HG03521 (cell line): ENCODE results near the gene PPP4R4.
A peak's percentile ranks its signal among the peaks of the same experiment; 100 is the strongest.
"Not testable (repeated sequence)": the region's sequence is repeated elsewhere in the genome, so short reads cannot be mapped to it uniquely, and the experiment has no call there.

Experiments used
- ATAC-seq: cut with Tn5 transposase; IDR thresholded peaks from one replicate; pipeline ENCODE4 v1.9.1; 2021; ENCODE audit warnings: mild to moderate bottlenecking, moderate library complexity; ENCODE audit not compliant: unreplicated experiment

The PPP4R4 gene

DNA sequence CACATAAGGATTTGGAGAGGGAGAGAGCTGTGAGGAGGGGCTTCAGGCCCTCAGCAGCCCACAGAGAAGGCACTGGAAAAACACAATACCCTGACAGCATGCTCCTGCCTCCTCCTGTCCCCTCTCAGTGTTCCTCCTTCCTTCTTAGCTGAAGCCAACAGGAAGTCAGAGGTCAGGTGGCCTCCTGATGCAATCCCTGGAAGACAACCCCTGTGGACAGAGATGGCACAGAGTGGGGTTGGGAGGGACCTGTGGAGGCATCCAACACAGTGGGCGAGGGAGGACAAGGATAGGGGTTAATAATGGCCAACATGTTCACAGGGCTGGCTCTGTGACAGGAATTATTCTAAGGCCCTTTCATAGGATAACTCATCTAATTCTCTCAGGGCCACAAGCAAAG is 29.4 kb upstream of the PPP4R4 start:
- ATAC-seq: no peak

DNA sequence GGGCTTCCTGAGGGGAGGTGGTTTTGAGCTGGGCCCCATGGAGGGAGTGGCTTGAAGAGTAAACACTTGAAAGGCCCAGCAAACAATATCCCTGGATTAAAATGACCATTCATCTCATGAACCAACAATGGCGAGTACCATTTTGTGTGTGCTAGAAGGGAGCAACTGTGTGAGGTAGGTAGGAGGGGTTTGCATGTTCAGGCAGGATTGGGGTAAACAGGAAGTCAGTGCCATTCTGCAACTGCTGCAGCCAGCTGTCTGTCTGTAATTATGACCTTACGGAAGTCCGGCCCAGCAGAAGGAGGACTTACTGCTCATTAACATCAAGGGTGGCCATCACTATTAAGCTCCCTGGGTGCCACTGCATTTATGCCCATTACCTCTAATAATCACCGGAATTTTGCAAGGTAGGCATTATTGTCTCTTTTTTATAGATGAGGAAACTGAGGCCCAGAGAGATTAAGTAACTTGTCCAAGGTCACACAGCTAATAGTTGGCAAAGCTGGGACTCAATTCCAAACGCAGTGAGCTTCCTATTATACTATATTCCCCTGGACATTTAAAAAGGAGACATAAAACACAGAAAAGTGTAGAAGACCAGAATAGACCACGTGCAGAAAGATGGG is 28.1 kb upstream of the PPP4R4 start:
- ATAC-seq: no peak

DNA sequence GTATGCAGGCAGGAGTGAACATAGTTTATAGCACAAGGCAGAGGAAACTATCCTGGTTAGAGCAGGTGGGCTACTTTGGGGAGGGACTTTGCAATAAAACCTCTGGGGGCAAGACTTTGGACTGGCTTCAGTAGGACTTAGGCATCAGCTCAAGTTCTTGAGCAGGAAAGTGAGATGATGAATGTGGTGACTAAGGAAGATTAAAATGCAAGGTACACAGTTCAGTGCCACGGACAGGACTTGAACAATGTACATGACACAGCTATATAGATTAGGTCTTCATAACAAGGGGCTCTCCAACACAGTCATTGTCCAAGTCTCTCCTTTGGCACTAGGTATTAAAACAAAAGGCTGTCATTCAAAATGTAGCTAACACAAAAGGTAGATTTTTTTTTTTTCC is 21.4 kb upstream of the PPP4R4 start:
- no peak for ATAC-seq

DNA sequence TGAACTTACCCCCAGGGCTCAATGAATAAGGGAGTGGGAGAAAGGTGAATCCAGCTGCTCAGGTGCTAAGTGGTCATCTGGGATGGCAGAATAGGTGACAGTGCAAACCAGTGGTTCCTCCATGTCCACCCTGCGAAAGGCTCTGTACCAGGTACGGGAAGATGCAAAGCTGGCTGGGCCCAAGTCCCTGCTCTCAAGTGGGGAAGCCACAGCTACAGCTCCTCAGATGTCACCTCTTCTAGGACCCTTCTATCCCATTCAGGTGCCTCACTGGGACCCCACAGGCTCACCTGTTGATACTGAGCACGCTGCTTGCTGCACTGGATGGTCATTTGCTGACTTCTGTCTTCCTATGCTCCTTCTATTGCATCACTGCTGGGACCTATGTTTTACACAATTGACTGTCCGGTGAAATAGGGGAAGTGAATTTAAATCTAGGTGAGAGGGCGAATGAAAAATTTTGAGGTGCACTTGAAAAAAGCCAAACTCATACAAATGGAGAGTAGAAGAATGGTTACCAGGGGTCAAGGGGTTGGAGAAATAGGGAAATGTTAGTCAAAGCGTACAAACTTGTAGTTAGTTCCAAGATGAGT is 20.3 kb upstream of the PPP4R4 start:
- ATAC-seq: no peak

DNA sequence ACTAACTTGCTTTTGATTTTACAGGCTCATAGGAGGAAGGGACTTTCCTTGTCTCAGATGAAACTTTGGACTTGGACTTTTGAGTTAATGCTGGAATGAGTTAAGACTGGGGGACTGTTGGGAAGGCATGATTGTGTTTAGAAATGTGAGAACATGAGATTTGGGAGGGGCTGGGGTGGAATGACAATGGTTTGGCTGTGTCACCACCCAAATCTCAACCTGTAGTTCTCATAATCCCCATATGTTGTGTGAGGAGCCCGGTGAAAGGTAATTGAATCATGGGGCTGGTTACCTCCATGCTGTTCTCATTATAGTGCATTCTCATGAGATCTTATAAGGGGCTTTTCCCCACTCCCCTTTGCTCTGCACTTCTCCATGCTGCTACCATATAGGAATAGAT is 18.0 kb upstream of the PPP4R4 start:
- ATAC-seq: not testable (repeated sequence)

DNA sequence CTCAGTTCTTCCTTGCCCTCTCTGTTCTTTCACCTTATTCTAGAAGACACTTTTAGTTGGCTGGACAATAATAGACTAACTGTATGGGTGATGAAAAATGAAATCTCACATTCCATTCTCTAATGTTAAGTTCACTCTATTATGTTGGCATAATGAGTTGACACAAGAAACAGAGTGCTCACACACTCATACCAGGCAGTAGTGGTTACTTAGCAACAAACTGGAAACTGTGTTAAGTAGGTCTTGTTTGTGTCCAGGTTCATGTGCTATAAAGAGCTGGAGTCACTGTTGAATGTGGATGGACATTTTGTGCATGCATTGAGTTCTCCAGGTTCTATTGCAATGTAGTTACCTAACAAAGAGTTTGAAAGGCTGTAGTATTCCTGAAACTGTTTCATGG is 16.9 kb upstream of the PPP4R4 start:
- no peak for ATAC-seq

DNA sequence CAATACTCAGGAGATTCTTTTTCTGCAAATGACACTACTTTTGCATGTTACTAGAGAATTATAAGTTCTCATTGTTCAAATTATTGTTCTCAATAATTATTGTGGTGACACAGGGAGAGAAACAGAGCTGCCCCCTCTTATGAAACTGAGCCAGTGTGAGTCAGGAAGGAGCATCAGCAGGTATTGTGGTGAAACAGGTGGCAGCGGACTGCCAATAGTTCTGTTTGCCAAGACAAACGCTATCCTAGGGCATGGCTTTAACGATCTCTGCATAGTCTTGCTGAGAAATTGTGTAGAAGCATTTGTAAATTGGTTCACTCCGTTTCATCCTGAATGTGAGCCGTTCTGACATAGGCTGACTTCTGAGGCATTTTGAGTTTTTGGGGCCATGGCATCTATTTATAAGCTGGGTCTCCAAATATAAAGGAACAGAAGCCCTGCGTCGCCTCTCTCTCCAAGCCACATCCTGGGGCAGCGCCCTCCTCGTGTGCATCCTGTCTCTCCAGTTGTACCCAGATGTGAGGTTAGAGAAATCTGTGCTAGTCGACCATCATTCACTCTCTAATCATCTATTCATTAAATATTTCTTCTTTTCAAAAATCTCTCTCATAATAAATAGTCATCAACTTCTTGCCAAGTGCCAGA is 15.8 kb upstream of the PPP4R4 start:
- ATAC-seq: no peak

DNA sequence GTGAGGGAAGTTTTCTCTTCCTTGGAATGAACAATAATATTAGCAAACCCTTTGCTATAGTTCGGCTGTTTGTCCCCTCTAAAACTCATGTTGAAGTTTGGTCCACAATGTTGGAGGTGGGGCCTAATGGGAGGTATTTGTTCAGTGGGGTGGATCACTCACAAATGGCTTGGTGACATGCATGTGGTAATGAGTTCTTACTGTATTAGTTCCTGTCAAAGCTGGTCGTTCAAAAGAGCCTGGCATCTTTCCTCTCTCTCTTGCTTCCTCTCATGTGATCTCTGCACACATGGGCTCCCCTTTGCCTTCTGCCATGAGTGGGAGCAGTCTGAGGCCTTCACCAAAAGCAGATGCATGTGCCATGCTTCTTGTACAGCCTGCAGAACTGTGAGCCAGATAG is 13.1 kb upstream of the PPP4R4 start:
- no peak for ATAC-seq

DNA sequence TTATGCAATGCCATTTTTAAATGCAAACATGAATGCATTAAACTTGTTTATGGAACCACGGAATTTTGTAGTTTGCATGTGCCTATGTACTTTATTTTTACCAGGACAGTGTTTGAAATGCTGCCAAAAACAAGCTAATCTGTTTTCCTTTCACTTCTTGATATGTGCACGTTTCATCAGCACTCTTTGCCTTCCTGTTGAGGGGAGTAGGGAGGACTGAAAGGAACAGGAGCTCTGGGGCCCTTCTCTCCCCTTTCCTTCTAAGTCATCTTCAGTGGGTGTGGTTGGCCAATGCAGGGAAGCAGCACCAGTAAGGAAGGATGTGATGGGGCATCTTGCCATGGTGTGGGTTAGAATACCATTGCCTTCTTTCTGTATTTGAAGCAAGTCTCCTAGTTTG is 12.1 kb upstream of the PPP4R4 start:
- ATAC-seq: no peak

DNA sequence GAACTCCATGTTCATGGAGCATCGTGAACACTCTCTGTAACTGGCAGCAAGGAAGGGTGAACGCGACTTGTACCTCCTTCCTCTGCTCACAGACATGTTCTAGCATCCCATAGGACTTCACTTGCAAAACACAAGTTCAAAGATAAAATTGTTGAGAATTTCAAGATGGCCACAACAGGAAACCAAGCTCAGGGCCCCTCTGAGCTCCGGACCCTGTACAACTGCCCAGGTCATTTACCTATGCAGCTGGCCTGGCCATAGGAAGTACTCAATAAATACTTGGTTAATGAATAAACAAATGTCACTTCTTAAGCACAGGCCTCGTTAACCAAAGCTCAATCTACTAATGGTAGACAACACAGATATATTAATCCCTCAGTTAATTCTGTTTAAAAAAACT is 11.7 kb upstream of the PPP4R4 start:
- ATAC-seq: no peak

DNA sequence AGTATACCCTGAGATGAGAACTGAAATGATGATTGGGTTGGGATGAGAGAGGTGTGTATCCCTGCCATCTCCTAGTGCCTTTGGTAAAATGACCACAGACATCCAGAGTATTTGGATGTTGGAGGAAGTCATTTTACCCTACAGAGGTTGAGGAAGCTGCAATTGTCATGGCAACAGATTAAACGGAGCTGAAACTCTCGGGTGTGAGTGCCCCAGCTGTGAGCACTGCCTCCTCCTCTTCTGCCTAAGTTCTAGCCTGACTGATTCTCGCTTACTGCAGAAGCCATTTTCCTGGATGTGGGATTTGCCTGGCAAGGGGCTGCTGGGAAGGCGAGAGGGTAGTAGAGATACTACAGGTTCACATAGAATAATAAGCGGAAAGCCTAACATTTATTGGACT is 10.3 kb upstream of the PPP4R4 start:
- no peak for ATAC-seq

DNA sequence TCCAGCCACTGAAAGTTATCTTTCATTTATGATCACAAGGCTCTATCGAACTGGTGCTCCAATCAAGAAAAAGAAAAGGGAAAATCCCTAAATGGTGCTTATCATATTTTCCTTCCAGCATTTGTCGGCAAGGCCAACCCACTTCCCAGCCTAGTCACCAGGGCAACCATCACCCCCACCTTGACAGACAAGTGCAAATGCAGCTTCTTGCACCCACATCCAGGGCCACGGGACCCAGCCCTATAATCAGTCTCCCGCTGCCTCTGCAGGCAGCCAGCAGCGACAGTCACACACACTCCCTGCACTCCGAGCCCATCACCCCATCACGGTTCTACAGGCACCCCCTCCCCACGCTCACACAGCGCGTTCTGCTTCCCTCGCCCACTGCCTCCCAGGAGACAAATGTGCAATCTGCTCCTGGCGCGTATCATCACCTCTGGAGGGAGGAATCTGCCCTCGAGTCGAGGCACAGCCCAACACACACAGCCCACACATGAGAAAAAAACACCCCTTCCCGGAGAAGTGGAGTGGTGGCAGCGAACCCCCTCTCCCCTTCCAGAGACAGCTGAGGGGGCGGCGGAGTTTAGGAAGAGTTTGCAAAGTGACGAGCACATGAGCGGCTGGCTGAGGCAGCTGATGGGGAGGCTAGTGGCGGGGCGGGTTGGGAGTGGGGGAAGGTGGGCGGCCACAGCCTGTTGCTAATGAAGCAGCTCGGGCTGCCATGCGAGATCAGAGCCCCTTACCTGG is 9.3 kb upstream of the PPP4R4 start:
- ATAC-seq: no peak

DNA sequence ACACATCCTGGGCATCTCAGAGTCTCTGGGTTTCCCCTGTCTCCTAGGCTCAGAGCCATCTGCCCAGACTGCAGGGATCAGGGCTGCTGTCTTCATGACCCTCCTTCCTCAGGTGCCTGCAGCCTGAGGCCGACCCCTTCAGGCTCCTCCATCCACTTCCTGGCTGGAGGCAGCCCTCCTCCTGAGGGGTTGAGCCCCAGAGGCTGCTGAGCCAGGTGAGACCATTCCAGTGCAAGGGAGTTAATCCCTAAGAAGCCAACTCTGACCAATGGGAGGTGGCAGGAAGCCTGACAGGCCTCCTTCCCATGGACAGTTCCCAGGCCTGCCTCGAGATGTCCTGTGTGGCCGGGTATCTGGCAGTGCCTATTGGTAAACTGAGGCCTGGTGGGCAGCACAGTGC is 8.4 kb upstream of the PPP4R4 start:
- ATAC-seq: no peak

DNA sequence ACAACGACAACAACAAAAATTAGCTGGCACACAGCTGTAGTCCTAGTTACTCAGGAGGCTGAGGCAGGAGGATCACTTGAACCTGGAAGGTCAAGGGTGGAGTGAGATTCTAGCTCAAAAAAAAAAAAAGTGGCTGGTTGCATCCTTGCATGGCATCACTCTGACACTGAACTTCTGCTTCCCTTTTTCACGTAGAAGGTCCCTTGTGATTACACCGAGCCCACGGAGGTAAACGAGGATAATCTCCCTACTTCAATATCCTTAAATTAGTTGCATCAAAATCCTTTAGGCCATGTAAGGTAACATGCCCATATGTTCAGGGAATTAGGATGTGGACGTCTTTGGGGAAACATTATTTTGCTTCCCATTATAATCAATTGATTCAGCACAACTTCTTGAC is 4.0 kb upstream of the PPP4R4 start:
- ATAC-seq: no peak

DNA sequence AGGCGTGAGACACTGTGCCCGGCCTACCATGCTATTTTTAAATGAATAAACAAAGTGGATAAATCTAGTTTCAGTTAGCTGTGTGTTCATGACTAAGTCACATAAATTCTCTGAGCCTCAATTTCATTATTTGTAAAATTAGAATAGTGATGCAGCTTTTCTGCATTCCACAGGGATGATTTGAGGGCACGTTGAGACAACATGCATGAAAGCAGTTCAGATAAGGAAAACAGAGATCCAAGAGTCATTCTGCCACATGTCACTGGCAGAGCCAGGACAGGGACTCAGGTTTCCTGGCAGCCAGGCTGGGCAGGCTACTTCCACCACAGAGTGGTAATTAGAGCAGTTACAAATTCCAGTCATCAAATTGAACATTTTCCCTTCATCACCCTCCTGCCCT is 2.9 kb upstream of the PPP4R4 start:
- ATAC-seq: no peak

DNA sequence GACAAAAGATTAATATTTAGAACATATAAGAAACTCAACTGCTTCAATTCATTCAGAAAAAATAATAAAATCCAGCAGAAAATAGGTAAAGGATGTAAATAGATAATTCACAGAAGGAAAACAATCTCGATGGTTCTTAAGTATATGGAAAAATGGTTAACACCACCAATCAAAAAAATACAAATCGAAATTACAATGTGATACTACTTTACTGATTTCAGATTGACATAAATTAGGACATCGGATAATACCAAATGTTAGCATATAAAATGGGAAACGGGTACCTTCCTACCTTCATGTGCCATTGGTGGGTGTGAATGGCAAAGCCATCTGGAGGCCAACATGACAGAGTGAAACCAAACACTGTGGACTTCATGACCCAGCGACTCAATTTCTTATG is 1.6 kb upstream of the PPP4R4 start:
- ATAC-seq: no peak

DNA sequence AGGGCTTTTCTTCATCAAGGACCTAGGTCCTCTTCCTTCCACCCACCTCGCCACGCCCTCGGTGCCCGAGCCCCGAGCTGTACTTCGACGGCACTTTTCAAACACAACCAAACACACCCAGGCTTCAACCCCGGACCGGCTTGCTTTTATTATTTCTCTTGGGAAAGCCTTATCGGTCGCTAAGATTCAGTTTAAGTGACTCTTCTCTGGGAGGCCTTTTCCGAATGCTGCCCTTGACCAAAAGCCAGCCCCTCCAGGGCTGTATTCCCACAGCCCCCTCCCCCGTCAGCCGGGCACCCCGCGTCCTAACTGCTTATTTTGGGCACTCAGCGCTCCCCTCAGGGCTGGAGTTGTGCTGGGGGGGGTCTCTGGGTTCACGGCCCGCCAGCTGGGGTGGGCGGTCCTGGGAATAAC is 644 bp upstream of the PPP4R4 start:
- no peak for ATAC-seq

DNA sequence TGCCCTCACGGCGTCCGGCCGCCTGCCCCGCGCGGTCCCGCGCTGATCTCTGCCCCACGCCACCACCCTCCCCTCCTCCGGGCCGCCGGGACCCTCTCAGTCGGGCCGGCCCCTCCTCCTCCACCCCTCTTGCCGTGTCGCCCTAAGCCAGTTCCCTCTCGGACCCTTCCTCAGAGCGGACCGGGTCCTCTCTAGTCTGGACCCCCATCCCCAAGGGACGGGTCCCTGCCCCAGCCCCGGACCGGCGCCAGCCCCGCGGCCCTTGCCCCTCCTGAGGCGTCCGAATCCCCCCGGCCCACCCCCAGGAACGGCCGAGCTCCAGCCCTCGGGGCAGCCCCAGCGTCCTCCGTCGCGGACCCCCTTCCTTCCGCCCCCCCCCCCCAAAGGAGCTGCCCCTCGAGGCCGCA is 485 bp downstream of the PPP4R4 start:
- peak; percentile 21 for ATAC-seq

DNA sequence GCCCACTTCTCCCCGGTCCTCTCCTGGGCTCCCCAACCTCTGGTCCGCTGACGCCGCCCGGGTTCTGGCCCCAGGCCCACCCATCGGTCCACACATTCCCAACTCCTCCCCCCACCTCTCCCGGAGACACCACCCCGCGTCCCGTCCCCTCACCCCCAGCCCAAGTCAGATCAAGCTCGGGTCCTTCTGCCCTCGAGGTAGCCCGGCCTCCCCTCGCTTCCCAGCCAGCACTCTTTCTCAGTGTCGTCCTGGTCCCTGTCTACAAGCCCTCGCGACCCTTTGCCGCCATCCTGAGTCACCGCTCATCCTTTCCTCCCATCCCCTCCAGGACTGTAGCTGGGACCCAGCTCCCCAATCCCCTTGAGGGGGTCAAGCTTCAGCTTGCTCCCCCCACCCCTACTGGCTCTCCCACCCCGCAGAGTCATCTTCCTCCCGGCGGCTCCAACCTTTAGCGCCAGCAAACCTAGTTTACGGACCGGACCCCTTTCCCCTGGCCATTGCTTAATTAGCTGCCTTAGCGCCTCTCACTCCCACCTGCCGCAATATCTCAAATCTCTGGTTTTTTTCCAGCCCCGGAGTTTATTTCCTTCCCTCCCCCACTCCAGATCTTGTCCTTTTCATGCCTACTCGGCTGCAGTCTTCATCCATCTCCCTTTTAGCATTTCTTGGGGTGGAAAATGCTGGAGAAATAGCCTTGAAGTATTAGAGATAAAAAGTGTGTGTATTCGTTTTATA is 1.1 kb downstream of the PPP4R4 start:
- ATAC-seq: no peak

DNA sequence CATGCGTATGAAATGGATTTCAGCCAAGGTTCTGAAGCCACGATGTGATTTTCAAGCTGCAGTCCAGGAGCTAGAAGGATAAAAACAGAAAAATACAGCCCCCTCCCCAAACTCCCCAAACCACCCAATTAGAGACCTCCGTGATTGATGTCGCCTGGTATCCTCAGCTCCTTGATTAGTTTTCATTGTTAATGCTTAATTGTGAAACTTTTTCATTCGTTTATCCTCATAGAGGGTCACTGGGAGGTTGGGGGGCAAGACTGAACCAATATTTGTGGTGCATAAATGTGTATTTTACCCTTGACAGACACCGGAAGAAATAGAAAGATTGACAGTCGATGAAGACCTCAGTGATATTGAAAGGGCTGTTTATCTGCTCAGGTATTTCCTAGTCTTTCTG is 1.6 kb downstream of the PPP4R4 start:
- ATAC-seq: no peak

DNA sequence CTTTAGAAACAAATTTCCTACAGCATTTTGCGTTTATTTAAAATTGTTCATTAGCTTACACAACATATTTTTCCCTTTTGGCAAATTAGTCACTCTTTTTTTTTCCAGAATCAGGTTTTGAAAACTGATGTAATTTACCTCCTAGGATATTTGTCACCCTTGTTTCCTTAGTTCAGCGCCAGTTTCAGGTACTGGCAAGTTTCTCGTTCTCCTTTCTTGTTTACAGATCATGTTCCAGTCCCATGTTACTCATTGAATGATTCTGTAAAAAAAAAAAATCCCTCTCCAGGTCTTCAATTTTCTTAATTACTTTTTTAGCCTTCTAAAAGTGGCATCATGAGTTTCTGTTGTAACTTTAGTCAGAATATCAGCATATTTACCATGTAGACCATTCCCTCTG is 2.7 kb downstream of the PPP4R4 start:
- no peak for ATAC-seq
